Activated effector memory CD4-positive, alpha-beta T cell treated with Interleukin-2 at 50 U/mL for 16 hours (primary cell): Measurements from ENCODE around the gene FSTL3.
"Not testable (repeated sequence)": the region's sequence is repeated elsewhere in the genome, so short reads cannot be mapped to it uniquely, and the experiment has no call there.

Experiments
- DNase-seq: peaks from one replicate; pipeline ENCODE4 v3.0.0-alpha.2; 2020

Gene FSTL3

DNA sequence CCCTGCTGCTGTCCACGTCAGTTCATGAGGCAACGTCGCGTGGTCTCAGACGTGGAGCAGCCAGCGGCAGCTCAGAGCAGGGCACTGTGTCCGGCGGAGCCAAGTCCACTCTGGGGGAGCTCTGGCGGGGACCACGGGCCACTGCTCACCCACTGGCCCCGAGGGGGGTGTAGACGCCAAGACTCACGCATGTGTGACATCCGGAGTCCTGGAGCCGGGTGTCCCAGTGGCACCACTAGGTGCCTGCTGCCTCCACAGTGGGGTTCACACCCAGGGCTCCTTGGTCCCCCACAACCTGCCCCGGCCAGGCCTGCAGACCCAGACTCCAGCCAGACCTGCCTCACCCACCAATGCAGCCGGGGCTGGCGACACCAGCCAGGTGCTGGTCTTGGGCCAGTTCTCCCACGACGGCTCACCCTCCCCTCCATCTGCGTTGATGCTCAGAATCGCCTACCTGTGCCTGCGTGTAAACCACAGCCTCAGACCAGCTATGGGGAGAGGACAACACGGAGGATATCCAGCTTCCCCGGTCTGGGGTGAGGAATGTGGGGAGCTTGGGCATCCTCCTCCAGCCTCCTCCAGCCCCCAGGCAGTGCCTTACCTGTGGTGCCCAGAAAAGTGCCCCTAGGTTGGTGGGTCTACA, 6.6 kb downstream of the FSTL3 start:
- no peak for DNase-seq

DNA sequence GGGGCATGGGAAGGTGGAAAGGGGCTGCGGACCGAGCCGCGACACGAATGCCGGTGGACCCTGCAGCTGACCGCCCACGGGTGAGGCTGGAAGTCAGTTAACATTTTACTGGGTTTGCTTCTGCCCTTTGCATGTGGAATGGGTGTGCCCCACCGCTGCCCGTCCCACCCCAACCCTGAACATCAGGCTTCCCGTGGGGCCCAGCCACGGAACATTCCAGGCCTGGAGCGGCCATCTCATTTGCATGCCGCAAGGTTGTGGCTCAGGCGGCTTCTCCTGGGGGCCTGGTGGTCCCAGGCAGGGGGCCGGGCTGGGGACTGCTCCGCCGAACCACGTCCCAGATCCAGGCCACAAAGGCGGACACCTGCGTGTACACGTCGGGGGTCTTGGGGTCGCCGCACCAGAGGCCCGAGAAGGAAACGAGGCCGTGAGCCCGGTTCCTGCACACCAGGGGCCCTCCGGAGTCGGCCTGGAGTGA, 9.3 kb downstream of the FSTL3 start:
- DNase-seq, result no peak

DNA sequence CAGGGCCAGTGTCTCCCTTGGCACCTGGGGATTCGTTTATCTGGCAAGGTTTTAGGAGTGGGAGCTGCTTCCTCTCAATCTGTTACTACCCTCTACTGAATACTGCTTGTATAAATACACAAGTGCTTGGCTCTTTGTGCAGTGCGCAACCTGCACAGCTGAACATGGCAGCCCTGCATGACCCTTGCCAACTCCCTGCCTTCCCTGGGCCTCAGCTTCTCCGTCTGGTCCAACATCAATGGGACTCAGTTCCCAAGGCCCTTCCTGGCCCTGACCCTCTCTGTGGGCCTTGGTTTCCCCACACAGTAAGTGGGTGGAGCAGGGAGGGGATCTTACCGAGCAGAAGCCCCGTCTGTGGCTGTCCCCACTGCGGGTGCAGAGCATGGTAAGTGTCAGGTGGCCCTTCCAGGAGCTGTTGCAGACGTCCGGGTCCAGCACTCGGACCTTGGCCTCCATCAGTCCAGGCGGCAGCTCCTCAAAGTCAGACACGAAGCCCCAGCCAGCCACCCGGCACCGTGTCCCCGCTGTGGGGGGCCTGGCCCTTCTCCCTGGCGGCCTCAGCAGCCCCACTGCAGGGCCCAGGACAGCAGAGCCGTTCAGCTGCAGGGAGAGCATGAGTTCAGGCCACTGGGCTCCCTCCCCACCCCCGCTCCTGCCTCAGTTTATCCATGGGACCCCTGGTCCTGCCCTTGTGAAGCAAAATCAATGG, 10.6 kb downstream of the FSTL3 start:
- DNase-seq, result no peak

DNA sequence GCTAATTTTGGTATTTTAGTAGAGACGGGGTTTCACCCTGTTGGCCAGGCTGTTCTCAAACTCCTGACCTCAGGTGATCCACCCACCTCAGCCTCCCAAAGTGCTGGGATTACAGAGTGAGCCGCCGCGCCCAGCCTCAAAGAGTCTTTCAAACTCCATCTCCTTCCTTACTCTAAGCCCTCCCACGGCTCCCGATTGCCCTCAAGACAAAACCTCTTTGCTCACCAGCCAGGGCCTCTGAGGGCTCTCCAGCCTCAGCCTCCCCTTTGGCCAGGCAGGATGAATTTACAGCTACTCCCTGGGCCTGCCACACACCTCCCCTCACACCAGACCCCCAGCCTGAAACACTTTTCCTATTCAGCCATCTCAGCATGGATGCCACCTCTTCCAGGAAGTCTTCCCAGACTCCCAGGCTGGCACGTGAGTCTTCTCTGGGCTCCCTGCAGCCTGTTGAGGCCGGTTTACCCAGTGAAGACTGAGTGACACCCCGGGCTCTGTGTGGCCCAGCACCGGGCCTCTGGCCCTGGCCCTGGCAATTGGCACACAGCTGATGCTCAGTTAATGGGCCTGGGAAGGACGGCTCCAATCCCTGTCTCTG, 11.5 kb downstream of the FSTL3 start:
- no peak for DNase-seq

DNA sequence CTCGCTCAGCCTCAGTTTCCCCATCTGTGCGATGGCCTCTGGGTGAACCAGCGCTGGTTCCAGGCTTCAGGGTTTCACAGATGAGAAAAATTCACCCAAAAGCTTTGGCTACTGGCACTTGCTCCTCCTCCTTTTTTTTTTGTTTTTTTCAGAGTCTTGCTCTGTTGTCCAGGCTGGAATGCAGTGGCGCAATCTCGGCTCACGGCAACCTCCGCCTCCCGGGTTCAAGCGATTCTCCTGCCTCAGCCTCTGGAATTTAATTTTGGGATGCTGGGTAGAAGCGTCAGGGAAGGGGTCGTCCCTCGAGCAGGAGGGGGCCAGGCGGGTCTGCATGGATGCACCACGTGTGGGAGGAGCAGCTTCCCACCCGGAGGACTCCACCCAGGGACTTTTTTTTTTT, 12.0 kb downstream of the FSTL3 start:
- no peak for DNase-seq

DNA sequence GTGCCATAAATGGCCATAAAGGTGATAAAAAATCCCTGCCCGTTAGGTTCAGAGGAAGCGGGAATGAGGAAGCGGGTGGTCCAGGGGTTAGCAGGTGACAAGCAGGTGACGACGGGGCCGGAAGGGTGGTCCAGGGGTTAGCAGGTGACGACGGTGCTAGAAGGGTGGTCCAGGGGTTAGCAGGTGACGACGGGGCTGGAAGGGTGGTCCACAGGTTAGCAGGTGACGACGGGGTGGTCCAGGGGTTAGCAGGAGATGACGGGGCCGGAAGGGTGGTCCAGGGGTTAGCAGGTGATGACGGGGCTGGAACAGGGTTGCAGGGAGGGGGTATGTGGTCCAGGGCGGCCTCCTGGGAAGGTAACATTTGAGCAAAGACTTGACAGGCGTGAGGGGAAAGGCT, 12.8 kb downstream of the FSTL3 start:
- DNase-seq, result no peak

DNA sequence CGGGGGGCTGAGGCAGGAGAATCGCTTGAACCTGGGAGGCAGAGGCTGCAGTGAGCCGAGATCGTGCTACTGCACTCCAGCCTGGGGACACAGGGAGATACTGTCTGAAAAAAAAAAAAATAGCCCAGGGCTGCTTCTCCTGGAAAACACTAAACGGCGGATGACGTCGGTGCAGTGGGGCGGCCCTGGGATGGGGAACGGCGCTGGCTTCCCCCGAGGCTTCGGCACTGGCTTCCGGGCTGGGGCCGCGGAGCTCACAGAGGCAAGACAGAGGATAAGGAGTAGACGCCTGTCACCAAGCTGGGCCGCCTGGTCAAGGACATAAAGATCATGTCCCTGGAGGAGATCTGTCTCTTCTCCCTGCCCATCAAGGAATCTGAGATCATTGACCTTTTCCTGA, 14.0 kb downstream of the FSTL3 start:
- no peak for DNase-seq

DNA sequence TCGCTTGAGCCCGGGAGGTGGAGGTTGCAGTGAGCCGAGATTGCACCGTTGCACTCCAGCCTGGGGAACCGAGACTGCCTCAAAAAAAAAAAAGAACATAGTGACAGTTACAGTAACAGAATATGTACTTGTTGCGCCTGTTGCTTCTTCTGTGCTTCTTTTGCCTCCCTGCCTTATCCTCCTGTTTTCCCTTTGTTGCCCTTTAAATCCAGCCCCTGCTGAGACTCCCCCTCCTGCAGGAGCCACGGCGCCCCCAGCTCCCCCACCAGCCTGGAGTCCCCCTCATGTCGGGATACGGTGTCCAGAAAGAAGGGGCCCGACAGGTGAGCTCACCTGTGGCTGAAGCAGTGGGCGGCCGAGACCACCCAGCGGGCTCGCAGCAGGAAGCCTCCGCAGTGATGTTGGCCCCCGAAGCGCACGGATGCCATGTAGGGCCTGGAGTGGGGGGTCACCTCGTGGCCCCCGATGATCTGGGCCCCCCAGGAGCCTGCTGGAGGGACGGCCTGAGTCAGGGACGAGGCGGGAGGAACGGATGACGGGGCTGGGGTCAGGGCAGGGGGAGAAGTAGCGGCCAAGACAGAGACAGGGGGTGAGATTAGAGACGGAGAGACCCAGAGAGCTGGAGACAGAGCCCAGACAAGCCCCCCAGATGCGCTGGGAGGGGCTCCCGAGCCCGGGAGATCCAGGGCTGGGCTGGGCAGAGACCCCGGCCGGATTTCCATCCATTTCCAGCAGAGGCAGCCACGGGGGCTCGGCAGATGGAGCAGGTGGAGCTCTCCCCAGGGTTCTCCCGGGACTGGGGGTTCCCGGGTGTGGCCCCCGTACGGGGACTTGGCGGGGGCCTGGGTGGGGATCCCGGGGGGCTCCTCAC, 18.5 kb downstream of the FSTL3 start:
- DNase-seq, result no peak

DNA sequence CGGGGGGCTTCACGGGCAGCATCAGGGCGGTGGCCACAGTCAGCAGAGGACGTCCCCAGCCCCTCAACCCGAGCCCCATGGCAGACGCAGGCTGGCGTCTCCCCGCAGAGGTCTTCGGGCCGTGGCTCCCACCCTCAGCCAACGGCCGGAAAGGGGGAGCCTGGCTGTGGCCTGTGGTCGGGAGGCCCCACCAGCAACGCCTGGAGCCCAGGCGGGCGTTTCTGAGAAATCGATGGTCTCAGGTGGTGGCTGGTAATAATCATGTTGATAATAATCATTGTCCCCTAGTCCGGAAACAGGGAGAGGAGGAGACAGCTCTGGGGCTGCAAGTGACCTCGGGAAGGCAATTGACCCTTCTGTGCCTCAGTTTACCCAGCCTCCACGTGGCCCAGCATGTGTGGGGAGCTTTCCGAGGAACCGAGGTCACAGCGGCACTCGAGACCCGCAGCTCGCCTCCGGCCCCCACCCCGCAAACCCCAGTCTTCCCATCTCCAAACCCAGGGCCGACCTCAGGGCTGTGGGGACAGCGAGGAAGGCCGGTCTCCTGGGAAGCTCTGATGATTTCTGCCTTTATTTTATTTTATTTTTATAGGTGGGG, 19.3 kb downstream of the FSTL3 start, which contains the start of gene PRSS57:
Gene PRSS57, minus strand, starts transcription at position 101 of the 598 bp plus-strand sequence. Its CDS starts 22 bp downstream, at position 79.
- no peak for DNase-seq

DNA sequence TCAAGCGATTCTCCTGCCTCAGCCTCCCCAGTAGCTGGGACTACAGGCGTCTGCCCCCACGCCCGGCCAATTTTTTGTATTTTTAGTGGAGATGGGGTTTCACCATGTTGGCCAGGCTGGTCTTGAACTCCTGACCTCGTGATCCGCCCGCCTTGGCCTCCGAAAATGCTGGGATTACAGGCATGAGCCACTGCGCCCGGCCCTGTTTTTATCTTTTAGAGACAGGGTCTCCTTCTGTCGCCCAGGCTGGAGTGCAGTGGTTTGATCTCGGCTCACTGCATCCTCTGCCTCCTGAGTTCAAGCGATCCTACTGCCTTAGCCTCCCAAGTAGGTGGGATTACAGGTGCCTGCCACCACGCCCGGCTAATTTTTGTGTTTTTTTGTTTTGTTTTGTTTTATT, 22.3 kb downstream of the FSTL3 start:
- not testable (repeated sequence) for DNase-seq

DNA sequence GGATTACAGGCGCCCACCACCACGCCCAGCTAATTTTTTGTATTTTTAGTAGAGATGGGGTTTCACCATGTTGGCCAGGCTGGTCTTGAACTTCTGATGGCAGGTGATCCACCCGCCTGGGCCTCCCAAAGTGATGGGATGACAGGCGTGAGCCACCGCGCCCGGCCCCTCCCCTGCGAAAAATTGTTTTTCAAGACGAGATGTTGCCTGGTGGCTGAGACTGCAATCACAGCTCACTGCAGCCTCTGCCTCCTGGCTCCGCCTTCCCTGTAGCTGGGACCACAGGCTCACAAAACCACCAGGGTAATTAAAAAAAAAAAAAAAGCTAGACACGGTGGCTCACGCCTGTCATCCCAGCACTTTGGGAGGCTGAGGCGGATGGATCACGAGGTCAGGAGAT, 23.7 kb downstream of the FSTL3 start:
- not testable (repeated sequence) for DNase-seq

DNA sequence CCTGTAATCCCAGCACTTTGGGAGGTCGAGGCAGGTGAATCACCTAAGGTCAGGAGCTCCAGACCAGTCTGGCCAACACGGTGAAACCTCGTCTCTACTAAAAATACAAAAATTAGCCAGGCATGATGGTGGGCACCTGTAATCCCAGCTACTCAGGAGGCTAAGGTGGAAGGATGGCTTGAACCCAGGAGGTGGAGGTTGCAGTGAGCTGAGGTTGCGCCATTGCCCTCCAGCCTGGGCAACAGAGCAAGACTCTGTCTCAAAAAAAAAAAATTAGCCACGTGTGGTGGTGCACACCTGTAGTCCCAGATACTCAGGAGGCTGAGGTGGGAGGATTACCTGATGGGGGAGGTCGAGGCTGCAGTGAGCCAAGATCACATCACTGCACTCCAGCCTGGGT, 26.7 kb downstream of the FSTL3 start:
- DNase-seq, result not testable (repeated sequence)

DNA sequence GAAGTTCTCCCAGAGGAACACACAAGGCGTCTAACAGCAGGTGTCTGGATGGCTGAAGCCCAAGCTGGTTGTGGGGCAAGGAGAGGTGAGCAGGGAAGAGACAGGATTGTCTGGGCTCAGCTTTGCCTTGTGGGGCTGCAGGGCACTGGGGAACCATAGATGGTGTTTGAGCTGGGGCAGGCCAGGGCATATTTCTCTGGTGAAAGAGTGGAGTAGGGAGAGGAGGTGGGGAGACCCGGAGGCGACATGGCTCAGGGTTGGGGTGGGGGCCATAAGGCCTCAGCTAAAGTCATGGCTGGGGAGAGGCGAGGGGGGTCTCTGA, 27.1 kb downstream of the FSTL3 start:
- DNase-seq, result no peak

DNA sequence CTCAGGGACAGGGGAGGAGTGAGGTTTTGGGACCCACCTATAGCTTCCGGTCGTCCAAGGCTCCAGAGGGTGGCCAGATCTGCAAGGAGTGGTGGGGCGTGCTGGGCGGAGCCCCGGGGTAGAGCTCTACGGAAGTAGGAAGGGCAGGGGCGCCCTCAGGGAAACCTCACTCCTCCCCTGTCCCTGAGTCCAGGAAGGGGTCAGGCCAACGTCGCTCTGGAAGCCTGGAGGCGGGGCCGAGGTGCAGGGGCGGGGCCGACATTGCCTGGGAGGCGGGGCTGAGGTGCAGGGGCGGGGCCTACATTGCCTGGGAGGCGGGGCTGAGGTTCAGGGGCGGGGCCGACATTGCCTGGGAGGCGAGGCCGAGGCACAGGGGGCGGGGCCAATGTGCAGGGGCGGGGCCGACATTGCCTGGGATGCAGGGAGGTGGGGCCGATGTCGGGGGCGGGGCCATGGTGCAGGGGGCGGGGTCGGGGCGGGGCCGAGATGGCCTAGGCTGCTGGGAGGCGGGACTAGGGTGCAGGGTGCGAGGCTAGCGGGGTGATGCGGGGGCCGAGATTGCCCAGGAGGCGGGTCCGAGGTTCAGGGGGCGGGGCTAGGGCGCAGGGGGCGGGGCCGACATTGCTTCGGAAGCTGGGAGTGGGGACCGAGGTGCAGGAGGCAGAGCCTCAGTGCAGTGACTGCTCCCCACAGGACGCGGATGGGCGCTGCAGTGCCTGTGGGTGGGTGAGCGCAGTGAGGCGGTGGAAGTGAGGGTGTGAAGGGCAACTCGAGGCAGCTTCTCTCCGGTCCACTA, 27.7 kb downstream of the FSTL3 start:
- peak; percentile 33 for DNase-seq

DNA sequence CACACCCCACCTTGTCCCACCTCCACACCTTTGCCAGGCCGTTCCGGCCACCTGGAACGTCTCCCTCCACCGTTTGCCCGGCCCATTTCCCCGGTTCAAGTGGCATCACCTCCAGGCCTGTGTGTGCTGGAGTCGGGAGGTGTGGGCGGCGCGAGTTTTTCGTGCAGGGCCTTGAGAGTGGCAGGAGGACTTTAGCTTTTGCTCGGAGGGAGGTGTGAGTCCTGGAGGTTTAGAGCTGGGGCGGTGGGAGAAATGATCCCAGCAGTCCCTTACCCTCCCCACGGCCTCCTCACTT, 28.2 kb downstream of the FSTL3 start:
- no peak for DNase-seq

DNA sequence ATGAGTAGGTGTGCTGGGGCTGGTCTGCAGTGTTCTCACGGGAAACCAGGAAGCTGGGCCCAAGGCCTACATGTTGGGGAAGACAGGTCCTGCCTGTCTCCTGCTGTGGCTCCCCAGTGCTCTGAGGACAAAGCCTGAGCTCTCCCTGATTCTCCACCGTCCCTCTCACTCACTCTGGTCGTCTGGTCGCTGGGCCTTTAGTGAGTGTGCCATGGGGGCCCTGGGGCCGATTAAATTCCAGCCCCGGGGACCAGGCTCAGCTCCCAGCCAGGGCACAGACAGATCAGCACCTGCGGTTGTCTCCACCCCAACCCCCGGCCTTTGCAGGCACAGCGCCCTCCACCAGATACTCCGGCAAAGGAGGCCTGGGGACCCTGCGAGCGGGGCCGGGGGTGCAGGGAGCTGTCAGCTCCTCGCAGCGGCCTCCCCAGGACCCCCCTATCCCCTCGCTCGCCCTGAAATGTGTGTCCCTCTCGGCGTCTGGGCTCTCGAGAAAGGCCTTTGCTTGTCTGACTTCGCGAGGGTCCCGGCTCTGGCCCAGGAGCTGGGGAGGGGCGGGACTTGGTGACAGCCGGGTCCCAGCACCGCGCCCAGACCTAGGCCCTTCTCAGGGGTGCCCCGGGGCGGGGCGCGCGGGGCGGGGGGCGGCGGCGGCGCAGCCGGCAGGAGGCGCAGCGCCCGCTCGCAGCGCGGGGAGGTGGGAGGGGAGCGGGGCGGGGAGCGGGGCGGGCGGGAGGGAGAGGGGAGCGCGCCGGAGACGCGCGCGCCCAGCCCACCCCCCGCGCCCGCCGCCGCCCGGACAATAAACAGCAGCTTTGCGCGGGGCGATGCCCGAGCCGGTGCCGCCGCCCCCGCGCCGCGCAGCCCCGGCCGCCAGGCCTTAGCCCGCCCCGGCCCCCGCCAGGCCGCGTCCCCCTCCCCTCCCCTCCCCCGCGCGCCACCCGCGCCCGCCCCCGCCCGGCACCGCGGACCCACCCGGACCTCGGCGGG, 32.3 kb downstream of the FSTL3 start, which contains the start of gene PALM:
Gene PALM, plus strand, starts transcription at position 782 of the 990 bp plus-strand sequence. CDS start 212 bp downstream, outside the sequence.
- DNase-seq, result no peak

DNA sequence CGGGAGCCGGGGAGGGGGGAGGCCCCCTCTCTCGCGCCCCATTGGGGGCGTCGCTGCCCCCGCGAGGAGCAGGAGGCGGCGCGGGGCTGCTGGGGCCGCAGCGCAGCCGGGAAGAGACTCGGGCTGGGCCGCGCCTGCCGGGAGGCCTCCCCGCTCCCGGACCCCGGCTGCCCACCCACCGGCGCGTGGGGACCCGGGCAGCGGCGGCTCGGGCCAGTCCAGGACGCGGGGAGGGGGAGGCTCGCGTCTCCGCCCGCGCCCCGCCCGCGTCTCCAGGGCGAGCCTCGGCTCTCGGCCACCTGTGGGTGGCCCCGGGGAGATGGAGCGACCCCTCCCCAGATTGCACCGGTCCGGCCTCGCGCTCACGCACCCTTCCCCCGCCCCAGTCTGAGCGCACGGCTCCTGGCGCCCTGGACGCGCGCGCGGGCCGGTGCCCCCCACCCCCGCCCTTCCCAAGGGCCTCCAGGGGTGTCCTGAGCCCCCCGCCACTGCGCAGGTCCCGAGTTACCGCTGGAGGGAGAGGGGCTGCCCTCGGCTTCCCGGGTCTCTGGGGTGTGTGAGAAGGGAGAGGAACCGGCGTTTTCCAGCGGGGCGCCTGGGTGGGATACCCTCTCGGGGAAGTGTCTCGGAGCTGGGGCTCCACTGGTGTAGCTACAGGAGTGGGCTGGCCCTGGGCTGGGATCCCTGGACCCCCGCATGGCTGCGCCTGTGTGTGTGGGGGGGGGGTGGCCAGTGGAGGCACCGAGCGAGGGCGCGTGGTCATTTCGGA, 33.2 kb downstream of the FSTL3 start:
- DNase-seq, result no peak

DNA sequence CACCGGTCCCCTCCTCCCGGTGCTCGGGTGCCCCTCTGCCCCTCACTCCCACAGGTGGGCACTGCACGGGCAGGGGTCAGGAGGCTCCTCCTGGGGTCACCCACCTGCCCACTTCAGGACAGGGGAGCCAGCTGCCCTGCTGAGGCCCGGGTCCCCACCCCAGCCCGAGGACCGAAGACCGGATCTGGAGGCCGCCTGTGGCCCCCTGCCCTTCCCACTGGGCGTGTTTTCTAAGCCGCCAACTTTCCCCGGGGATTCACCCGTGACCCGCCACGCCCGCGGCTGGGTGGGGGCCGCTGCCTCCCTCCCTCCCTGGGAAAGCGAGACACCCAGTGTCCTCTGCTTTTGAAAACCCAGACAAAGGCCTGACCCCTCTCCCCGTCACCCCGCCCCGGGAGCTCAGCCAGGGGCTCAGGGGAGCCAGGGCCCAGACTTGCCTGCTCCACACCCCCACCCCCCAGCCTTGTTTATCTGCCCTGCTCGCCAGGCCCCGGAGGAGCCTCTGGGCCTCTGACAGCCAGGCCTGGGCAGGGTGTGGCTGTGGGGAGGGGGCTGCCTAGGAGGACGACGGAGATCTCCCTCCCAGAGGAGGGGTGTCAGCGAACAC, 33.9 kb downstream of the FSTL3 start:
- DNase-seq, result no peak

DNA sequence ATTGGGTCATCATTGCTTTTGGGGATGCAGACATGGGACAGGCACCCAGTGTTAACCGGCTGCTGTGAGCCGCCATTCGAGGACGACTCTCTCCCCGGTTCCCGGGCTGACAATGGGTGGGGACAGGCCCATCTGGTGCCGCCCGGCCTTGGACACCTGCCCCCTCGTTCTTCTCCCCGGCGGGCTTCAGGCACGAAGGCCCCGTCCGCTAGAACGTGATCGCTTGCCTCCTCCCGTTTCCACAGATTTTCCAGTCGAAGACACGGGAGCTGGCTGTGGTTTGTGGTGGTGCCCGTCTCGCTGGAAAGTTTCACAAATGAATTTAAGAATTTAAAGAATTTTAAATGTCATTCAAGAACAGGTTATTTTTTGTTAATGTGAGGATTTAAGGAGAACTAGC, 34.6 kb downstream of the FSTL3 start:
- no peak for DNase-seq

DNA sequence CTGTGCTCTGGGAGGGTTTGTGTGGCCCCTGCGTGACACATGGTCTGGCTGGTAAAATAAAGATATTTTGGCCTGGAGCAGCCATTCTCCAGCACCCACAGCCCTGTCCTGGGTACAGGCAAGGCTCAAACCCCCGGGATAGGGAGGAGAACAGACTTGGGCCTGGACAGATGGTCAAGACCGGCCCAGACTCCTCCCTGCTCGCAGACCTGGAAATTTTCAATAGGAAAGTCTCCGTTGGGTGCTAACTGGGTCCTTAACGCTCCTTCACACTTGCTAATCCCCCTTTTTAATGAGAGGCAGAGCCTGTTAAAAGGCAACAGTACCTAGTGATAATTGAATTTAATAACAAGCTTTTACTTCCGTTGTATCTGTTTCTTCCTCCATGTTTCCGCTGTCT, 35.1 kb downstream of the FSTL3 start:
- DNase-seq, result no peak
